Dedifferentiated amniotic fluid mesenchymal stem cell (primary cell): ENCODE measurements around the gene BSX.

Experiments
- DNase-seq: peaks from one replicate; pipeline ENCODE4 v3.0.0-alpha.2; 2016; ENCODE audit errors: extremely low spot score

Gene BSX

DNA sequence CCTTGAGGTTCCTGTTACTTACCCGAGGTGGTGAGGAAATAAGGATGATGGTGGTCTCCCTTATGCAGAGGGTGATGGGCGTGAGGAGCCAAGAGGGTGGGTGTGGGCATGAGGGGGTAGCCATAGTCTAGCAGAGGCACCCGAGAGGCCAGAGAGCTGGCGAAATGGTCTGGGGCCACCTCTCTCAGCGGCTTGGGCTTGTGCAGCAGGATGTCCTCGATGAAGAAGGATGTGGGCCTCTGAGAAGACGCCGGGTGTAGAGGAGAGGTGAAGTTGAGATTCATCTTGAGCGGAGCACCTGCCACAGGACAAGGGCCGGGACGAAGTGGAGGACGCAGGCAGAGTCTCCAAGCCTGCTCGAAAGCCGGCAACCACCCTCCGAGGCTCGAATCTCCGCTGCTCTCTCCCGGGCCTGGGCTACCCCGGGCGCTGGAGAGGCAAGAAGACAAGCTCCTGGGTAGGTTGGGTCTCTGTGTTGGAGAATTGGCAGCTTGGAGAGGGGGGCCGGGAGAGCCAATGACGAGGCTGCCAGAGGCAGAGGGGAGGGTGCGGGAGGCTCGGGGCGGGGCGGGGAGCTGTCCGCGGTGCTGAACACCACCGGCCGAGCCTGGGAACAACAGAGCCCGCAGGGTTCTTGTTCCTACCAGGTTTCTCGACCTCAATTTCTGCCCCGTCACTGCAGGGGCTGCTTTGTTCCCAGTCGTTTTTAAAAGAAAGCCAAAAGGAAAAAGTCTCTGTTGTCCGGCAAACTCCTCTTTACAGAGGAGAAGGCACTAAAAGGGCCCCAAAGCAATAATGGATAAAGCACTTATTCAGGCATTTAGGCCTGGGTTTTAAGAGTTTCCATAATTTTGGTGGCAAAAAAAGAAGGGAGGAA, at the start of gene BSX:
Gene BSX (minus strand): TSS at position 447 of the 877 bp plus-strand sequence. CDS start 163 bp downstream, at position 284.
- DNase-seq: no peak

DNA sequence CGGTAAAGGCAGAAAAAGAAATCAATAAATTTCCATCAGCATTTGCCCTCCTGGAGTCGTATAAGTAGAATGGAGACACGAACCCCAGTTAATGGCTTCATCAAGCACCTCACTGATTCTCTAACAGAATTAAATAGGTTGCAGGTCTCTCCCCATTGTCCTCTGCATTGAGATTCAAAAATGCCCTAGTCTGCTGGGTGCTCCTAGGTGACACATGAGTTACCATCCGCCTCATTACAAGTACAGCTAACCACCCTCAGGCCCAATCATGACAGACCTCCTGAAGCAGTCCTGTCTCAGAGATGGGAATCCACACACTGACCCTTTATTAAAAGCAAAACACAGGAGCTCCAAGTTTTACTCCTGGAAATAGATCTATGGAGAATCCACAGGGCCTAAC, 48.9 kb upstream of the BSX start:
- no peak for DNase-seq

GRCh38 chr11:123020968-123021367, 39.3 kb upstream of the BSX start:
- DNase-seq: peak; percentile 27

GRCh38 chr11:123018702-123019101, 37.1 kb upstream of the BSX start:
- DNase-seq: no peak

GRCh38 chr11:123011510-123011909, 29.9 kb upstream of the BSX start:
- DNase-seq: no peak

GRCh38 chr11:123006860-123007542, 25.4 kb upstream of the BSX start:
- no peak for DNase-seq

DNA sequence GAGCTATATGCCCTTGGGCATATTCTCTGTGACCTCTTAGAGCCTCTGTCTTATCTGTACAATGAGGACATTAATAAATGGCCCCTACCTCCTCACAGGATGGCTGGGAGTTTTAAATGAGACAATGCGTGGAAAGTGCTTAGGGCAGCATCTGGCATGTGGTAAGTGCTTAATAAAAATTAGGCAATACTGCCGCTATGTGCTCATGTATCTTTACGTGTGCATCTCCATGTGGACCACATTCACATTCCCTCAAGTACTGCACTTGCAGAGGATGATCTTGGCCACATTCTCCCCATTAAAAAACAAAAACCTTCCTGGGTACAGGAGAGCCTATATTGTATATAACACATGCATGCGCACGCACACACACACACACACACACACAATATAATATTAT, 19.1 kb upstream of the BSX start:
- no peak for DNase-seq

- DNase-seq: no peak
Observed at GRCh38 chr11:122998727-122999366, 17.2 kb upstream of the BSX start.

GRCh38 chr11:122995526-122995925, 13.9 kb upstream of the BSX start:
- no peak for DNase-seq

DNA sequence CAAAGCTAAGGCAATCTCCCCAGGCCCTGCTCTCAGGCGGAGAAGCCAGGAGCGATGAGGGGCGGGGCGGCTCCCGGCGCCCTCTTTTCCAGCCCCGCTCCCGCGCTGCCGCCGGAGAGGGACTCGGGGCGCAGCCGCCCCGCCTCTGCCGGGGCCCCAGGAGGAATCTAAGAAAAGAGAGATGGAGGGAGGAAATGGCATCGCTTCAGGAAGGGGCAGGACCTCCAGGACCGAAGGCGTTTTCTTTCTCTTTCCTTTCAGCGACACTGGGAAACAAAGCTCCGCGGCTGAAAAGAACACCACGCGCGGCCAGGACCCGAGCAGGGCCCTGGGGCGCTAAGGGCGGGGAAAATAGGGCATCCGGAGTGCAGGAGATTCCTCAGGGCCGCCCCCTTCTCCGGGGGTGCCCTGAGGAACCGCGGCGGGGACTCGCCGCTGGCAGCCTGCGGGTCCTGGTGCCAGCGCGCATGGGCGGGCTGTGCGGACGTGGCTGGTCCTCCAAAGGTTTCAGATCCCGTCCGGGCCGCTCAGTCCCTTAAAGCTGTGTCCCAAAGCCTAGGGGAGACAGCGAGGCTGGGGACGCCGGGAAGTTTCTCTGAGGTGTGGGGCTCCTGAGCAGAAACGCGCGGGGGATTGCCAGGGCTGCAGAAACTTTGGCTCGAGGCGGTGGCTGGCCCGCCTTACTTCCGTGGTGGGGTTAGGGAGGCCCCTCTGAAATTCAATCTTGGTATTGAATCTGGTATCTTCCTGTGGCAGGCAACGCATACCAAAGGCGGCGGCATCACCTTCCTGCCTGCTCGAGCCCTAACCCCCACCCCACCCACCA, 2.8 kb upstream of the BSX start:
- no peak for DNase-seq

- no peak for DNase-seq
Observed at GRCh38 chr11:122983438-122984185, 2.0 kb upstream of the BSX start.

DNA sequence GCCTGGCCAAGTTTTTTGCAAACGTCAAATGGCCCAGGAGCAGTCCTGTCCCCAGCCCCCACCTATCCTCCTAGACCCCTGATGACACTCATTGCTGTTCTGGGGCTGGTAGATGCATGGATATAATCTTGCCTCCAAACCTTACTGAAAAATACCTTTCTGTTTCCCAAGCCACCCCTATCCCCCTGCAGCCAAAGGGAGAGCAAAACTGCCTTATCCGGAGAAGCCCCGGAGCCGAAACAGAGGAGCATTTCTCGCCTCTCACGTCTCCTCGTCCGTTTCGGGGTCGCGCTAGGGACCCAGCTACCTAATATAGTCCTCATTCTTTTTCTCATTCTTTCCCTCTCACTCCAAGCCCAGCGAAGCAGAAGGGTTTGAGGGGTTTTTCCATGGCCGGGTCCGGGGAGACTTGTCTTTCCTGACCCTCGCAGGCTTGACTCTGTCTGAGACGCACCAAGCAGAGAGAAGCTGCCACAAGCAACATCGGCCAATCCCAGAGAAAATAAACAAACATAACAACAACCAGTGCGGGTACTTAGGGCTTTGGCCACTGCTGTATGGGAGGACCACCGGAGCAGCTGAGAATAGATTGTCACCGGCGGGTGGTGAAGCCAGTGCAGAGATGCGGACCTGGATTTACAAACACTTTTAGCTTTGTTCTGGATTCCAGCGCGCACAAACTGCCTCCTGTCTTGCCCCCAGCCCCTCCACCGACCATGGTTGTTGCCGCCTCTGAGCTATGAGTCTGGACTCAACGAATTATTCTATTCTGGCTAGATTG, 1.6 kb downstream of the BSX start:
- DNase-seq: no peak

GRCh38 chr11:122979103-122979814, 2.4 kb downstream of the BSX start:
- no peak for DNase-seq

DNA sequence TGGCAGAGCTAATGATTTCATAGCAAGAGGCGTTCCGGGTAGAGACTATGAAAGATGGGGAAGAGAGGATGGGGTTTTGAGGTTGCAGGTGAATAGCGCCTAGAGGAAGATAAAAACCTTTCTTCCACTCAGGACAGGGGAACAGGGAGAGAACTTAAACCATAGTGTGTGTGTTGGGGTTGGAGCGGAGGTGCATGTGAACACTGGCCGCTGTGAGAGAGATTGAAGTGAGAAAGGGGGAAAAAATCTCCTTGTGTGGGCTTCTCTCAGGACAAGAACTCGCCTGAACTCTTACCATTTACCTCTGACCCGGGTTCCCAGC, 3.4 kb downstream of the BSX start:
- no peak for DNase-seq

- DNase-seq: no peak
Observed at GRCh38 chr11:122977470-122978298, 4.0 kb downstream of the BSX start.

- DNase-seq: no peak
Observed at GRCh38 chr11:122976734-122977469, 4.7 kb downstream of the BSX start.

GRCh38 chr11:122976061-122976733, 5.4 kb downstream of the BSX start:
- no peak for DNase-seq

- DNase-seq: no peak
Observed at GRCh38 chr11:122963961-122964360, 17.7 kb downstream of the BSX start.
